Measurements from ENCODE around the gene DGKZ. TPM values are rescaled to one million over a fixed set of nuclear protein-coding genes. Genes with fewer than 3 reads are reported as not detected.

The DGKZ gene
- 52.8 and 57.9 TPM in 2 replicates for total RNA-seq (2022)
- percentile 50 among the genes with signal in this experiment for Bru-seq, nascent RNA
- BruChase-seq, experiment 1, labeled RNA remaining after a 6-hour chase, result percentile 58 among the genes with signal in this experiment
- BruChase-seq, experiment 2, labeled RNA remaining after a 2-hour chase, result percentile 52 among the genes with signal in this experiment
- long read RNA-seq, transcript DGKZ-203 (31 exons, 2,862 nt), result major isoform, 47 of 133 reads
- long read RNA-seq, transcript DGKZ-205 (31 exons, 3,482 nt), result minor isoform, 18 of 133 reads
- long read RNA-seq, partial matches to known transcripts, result 25 of 133 reads
- long read RNA-seq, other reads (novel, unspliced or antisense), result 41 of 133 reads

GRCh38 chr11:46346886-46347636 is at the start of gene DGKZ:
DGKZ (plus strand) TSS chr11:46347463; CDS start chr11:46347660, 197 bp downstream.
- H3K4me3 Mint-ChIP-seq (ENCODE audit: unreplicated experiment), result peak within 1 kb of the TSS; percentile 59
- H3K27ac Mint-ChIP-seq (ENCODE audit: low read depth, unreplicated experiment), result peak within 1 kb of the TSS; percentile 27
- DNase-seq (ENCODE audit: unreplicated experiment), result peak; percentile 78
- peaks cover 6% of the 10 kb centered on the region for H3K36me3 Mint-ChIP-seq (ENCODE audit: insufficient read depth, unreplicated experiment)
- CTCF ChIA-PET, result interaction anchor here (0.7 to 1.6 kb wide), 11 partner anchors 10 to 382 kb away, joined by 3 to 7 read pairs (median 3); no protein-coding TSS in a partner anchor
- H3K9me3 Mint-ChIP-seq (ENCODE audit: unreplicated experiment), result no peaks in the 10 kb centered on the region
- POLR2A ChIA-PET, result interaction anchor here (0.6 to 1.0 kb wide), 5 partner anchors 8 to 161 kb away, joined by 3 to 4 read pairs (median 4); no protein-coding TSS in a partner anchor
- BruUV-seq (replicated peaks), result no TSS peak
- H3K4me1 Mint-ChIP-seq (ENCODE audit: insufficient read depth, unreplicated experiment), result peaks cover 31% of the 10 kb centered on the region
- TF ChIP-seq CTCF (IDR thresholded peaks at IDR 0.05; ENCODE audit: unreplicated experiment), result peak; percentile 81
- intact Hi-C loops (cut with micrococcal nuclease), result no loop called here
- H3K27me3 Mint-ChIP-seq (ENCODE audit: insufficient read depth, unreplicated experiment), result no peaks in the 10 kb centered on the region

GRCh38 chr11:46298699-46299433 is 48.4 kb upstream of the DGKZ start:
- H3K9me3 Mint-ChIP-seq (ENCODE audit: unreplicated experiment), result no peaks in the 10 kb centered on the region
- intact Hi-C loops (cut with micrococcal nuclease), result no loop called here
- BruUV-seq (replicated peaks), result no TSS peak
- ChIA-PET CTCF (interaction anchor here (1.3 to 3.3 kb wide), 4 partner anchors 9 to 59 kb away, joined by 3 to 14 read pairs (median 6); no protein-coding TSS in a partner anchor), POLR2A (interaction anchor here (0.7 to 1.3 kb wide), 6 partner anchors 9 to 180 kb away, joined by 3 to 5 read pairs (median 3); no protein-coding TSS in a partner anchor)
- no peak overlapping the region for H3K4me3 Mint-ChIP-seq (ENCODE audit: unreplicated experiment)
- peaks cover 10% of the 10 kb centered on the region for H3K4me1 Mint-ChIP-seq (ENCODE audit: insufficient read depth, unreplicated experiment)
- TF ChIP-seq CTCF (IDR thresholded peaks at IDR 0.05; ENCODE audit: unreplicated experiment), result no peak
- DNase-seq (ENCODE audit: unreplicated experiment), result peak; percentile 84
- H3K36me3 Mint-ChIP-seq (ENCODE audit: insufficient read depth, unreplicated experiment), result no peaks in the 10 kb centered on the region
- H3K27ac Mint-ChIP-seq (ENCODE audit: low read depth, unreplicated experiment), result no peak overlapping the region
- H3K27me3 Mint-ChIP-seq (ENCODE audit: insufficient read depth, unreplicated experiment), result no peaks in the 10 kb centered on the region

- H3K4me1 Mint-ChIP-seq (ENCODE audit: insufficient read depth, unreplicated experiment), result peaks cover 10% of the 10 kb centered on the region
- intact Hi-C loops (cut with micrococcal nuclease), result no loop called here
- no peaks in the 10 kb centered on the region for H3K27me3 Mint-ChIP-seq (ENCODE audit: insufficient read depth, unreplicated experiment)
- H3K36me3 Mint-ChIP-seq (ENCODE audit: insufficient read depth, unreplicated experiment), result no peaks in the 10 kb centered on the region
- ChIA-PET CTCF (interaction anchor here (0.6 to 3.3 kb wide), 7 partner anchors 8 to 964 kb away, joined by 3 to 14 read pairs (median 3); no protein-coding TSS in a partner anchor), POLR2A (interaction anchor here (0.8 to 1.3 kb wide), 5 partner anchors 10 to 181 kb away, joined by 3 to 5 read pairs (median 3); no protein-coding TSS in a partner anchor)
- no peak for DNase-seq (ENCODE audit: unreplicated experiment)
- H3K27ac Mint-ChIP-seq (ENCODE audit: low read depth, unreplicated experiment), result no peak overlapping the region
- no TSS peak for BruUV-seq (replicated peaks)
- TF ChIP-seq CTCF (IDR thresholded peaks at IDR 0.05; ENCODE audit: unreplicated experiment), result no peak
- no peaks in the 10 kb centered on the region for H3K9me3 Mint-ChIP-seq (ENCODE audit: unreplicated experiment)
- H3K4me3 Mint-ChIP-seq (ENCODE audit: unreplicated experiment), result no peak overlapping the region
These were observed 47.8 kb upstream of the DGKZ start for GRCh38 chr11:46299451-46299961.

Measured in MCF 10A (cell line).